ENCODE results near the gene PITPNM3.

PITPNM3 gene

DNA sequence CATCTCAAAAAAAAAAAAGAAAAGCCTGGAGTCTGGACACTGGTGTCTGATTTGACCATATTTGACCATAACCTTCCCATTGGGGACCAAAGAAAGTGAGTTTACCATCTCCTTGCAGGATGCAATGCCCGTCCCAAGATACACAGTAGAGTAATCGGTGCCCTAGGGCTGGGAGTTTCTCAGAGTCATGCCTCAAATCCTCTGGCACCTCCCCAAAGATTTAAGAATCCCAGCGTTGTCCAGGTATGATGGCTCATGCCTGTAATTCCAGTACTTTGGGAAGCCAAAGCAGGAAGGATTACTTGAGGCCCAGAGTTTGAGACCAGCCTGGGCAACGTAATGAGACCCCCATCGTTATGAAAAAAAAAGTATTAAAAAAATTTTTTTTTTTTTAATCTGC is 5.0 kb downstream of the PITPNM3 start:
- no peak for DNase-seq

DNA sequence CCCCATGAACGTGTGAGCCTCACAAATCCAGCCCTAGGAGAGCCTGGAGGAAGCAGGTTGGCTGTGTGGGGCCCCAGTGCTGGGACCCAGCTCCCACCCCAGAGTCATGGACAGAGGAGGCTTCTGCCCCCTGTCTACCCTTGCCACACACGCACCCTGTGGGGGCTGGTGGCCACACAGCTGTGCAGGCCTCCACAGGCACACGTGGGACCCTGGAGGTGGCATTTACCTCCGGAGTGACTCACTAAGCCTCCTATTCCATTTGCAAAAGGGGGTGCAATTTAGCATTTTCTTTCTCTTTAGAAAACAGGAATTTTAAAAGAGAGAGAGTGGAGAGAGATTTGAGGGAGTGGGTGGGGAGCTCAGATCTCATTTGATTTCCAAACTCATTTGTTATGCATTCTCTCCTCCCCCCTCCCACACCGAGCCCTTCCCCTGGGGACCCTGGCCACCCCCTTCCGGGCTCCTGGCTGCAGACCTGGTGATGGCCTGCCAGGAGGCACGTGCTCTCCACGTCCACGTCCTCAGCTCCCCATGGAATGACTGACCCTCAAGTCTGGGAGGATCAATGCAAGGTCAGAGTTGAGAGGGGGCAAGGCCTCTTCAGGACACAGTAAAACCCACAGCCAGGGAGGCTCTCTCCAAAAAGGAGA is 6.8 kb downstream of the PITPNM3 start:
- DNase-seq = no peak

DNA sequence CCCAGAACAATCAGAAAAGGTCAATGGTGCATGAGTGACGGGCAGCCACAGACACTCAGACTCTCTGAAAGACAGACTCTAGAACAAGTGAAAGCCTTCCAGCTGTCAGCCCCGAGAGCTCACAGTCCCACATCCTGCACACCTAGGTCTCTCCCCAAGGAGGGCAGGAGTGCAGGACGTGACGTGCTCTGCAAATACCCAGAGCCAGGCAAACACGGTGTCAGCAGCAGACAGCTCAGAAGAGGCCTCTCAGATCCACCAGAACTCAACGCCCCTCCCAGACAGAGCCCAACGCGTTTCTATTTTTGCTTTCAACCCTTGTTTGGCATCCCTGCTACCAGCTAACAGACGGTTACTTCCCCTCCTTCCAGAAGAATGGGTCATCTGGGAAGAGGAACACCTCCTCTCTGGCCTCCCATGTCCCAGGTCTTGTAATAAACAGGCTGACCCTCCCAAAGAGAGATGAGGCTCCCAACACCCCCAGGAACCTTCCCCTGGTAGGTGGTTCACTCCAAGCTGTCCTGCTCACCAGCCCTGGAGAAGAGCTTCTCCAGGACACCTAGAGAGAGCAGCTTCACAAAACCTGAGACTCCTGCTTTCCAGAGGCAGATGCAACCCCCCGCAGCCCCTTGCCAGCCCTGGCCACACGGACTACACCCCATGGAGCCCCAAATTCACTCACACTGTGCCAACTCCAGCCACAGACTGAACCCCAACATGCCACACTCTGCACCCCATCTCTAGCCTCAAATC is 7.6 kb downstream of the PITPNM3 start:
- no peak for DNase-seq

DNA sequence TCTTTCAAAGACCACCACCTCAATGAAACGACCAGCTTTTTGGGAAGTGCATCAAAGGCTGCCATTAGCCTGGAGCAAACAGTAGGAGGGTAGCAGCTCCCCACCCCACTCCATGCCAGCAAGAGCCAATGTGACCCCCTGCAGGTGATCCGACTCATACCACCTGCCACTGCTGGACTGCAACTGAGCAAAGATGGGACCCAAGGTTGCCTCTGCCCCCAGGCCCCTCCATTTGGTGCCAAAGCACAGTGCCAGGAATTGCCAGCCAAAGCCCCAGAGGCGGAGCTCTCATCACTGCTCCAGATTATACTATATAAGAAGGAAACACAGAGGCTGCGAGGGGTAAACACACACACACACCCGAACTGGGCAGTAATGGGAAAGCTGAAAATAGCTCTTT is 8.3 kb downstream of the PITPNM3 start:
- no peak for DNase-seq

DNA sequence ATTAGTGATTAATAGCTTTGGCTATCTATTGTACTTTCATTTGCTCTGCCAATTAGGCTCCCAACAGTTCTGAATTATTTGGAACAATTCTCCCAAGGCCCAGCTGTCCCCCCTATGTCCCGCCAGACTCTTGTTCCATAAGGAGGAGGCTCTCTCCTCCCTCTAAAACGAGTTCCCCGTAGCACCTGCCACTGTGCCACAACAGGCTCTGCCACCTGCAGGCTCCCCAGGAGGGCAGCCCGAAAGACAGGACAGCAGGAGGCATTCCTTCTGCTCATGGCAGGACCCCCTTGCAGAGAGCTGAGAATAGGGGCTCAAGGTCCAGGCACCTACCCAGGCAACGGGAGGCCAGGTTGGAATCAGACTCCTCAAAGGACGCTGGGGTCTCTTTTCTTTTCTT is 9.0 kb downstream of the PITPNM3 start:
- no peak for DNase-seq

DNA sequence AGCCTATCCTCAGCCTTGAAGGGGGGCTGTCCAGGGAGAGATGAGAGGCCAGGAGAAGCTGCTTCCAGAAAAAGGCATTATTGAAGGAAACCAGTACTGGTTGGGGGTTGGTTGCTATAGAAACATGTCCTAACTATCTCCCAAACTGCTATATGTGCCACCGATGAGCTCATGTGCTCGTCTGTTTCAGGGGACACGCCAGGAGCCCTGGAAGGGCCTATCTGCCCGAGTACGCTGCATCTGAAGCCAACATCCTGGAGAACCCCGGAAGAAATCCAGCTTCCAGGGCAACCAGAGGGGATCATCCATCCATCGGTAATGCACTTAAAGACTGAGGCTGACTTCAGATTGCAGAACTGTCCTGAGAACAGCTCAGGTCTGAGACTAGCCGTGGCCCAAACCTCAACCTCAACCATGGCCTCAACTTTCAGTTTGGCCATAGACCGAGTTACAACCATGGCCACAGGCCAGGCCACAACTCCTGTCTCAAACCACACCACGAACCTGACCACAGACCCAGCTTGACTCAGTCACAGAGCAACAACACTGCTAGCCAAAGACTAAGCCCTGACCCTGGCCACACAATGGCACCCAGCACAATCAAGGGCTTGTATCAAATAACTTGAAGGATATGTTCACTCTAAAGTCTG is 10.2 kb downstream of the PITPNM3 start:
- no peak for DNase-seq

DNA sequence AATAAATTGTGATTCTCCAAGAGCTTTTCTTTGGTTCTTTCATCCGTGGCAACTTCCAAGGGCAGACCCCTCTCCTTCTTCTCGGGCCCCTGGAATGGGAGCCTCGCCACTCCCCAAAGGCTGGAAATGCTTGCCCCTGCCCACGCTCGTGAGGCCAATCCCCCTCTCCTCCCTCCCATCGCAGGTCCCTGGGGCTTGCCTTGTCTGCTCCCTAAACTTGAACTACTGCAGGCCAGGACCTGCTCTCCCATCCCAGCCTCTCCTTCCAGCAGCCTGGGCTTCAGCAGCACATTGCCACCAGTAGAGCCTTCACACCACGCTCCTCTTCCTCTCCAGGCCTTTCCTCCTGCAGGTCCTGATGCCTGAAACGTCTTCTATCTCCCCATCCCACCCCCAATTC is 11.1 kb downstream of the PITPNM3 start:
- no peak for DNase-seq

DNA sequence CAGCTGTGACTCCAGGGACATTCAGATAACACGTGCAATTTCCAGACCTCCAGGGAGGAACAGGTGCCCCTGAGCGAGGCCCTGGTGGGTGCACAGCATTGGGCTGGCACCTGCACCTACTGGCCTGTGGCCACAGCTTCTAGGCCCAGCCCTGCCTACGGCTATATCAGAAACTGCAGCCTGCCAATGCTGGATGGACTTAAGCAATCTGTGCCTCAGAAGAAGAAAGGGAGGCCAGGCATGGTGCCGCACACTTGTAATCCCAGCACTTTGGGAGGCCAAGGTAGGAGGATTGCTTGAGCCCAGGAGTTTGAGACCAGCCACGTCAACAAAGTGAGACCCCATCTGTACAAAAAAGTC is 12.4 kb downstream of the PITPNM3 start:
- no peak for DNase-seq

DNA sequence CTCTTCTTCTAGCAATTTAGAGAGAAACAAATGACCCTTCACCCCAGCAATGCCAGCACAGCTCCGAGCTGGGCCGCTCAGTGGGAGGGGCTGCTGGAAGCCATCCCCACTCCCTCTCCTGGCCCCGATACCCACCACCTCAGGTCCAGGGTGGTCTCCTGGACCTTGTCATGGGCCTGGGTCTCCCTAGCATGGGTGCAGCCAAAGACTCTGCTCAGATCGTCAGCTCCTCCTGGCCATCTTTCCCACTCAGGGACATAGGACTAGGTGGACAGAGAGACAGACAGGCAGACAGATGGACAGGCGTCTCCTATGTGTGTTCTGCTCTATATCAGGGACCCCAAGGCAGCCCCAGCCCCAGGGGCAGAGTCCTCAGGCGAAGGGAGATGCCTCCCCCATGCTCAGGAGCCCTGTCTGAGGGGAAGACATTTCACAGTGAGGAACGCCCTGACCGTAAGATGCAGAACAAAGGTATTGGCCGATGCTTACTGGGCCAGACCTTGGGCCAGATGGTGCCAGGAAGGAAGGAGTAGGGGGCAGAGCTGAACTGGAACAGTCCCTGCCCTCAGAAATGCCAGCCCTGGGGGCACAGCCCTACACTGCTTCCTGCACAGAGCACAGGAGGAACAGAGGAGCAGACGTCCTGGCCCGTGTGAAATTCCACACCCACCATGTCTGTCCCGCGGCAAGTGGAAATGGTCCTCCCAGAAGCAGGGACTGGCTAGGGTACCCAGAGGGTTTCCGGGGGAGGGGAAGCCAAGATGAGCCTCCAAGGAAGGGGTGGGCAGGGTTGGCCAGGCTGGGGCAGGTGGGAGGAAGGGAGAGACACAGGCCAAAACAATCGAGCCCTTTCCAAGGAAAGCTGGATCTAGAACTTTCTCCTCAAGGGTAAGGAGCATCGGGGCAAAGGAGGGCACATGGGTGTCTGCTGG is 13.0 kb downstream of the PITPNM3 start:
- no peak for DNase-seq

DNA sequence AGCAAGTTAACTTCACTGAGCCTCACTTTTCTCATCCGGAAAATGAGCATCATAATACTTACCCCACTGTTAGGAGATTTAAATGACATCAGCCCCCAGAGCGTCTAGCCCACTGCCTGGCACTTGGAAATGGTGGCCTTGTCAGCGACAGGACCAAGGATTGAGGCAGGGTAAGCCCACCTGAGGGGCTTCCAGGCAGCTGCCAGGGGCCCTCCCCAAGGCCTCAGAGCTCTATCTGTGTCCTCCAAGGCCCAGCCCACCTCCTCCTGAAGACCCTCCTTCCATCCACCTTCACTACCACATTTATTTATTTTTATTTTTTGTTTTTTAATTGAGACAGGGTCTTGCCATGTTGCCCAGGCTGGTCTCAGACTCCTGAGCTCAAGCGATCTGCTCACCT is 13.8 kb downstream of the PITPNM3 start:
- no peak for DNase-seq

DNA sequence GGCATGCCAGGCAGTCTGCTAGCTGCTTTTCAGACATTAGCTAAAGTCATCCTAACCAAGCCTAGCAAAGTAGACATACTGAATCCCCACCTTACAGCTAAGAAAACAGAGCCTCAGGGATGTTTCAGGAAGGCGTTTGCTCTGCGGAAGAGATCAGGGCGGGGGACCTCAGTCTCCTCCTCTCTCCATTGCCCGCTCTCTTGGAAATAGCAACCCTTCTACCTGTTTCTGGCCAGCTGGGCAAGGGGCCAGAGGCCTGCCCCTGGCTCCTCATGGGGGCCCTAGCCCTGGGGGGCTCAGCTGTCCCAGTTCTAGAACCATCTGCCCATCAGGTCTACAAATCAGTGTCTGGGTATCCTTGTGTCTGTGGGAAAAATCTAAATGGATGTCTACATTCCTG is 14.5 kb downstream of the PITPNM3 start:
- no peak for DNase-seq

DNA sequence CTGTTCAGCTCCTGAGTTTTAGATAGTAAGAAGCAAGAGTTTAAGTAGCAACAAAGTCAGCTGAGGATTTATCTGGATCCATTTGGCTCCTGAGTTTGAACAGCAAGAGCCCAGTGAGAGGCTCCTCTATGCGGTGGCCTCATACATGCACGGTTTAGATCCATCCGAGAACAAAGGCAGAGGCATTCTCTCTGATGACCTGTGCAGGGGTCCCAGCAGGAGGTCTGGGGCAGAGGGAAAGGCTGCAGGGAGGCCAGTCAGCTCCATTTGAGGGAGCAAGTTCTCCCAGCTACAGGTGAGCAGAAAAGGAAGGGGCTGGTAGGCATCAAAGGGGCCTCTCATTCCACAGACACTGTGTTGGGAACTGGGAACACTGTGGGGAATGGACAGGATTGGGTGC is 16.5 kb downstream of the PITPNM3 start:
- no peak for DNase-seq

DNA sequence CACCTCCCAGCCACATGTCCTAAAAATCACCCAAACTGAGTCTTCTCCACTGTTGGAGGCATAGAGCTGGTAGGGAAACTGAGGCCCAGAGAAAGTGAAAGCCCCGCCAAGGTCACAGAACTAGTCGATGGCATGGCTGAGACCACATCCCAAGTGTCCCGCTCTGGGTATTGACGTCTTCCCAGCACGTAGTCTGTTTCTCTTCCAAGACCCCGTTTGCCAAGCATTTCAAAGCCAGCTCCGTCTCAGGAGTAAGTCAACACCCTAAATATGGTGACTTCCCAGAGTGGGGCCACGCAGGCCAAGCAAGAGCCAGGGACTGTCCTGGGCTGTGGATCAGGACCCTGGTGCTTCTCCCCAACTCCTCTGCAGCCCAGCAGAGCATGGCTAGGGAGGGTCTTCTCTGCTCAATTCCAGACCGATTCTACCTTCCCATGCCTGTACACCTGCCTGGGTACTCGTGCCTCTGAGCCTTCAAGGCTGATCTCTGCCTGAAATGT is 19.7 kb downstream of the PITPNM3 start:
- no peak for DNase-seq

DNA sequence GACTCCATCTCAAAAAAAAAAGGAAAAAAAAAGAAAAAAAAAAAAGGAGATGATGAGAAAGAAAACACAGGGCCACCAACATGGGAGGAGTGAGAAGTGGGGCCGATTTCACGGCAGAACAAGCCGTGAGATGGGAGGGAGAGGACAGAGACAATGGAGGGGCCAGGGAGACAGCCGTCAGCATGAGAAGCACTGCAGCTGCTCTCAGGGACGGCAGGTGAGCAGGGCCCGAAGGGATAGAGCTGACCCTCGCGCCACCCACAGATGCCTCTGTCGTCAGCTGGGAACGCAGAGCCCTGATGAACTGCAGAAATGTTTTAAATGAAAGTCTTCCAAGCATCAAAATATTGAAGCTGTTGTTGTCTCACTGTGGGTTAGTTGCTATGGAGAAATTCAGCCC is 20.3 kb downstream of the PITPNM3 start:
- no peak for DNase-seq

DNA sequence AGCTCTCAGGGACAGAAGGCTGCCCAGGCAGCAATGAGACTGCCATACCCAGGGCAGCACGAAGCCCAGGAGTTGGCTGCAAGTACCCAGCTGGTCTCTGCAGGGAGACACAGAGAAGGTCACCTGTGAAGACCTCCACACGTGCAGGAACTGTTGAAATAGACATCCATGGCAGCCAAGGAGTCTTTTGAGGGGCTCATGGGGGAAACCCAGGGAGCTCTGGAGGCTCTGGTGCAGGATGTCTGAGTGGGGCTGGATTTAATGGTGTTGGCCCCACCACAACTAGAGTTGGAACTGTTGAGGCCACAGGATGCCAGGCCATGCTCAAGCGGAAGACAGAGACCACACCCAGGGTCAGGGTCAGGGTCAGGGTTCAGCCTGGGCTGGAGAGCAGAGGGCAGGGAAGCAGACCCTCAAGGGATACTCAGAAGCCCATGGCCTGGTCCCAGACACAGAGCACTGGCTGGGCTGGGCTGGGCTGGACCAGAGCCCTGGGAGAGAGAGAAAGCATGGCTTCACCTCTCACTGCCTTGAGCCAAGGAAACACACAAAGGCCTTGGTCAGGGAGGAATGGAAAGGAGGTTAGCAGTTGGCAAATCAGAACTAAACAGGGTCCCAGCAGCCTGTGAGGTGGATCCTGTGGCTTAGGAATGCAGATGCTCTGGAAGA is 21.4 kb downstream of the PITPNM3 start:
- no peak for DNase-seq

DNA sequence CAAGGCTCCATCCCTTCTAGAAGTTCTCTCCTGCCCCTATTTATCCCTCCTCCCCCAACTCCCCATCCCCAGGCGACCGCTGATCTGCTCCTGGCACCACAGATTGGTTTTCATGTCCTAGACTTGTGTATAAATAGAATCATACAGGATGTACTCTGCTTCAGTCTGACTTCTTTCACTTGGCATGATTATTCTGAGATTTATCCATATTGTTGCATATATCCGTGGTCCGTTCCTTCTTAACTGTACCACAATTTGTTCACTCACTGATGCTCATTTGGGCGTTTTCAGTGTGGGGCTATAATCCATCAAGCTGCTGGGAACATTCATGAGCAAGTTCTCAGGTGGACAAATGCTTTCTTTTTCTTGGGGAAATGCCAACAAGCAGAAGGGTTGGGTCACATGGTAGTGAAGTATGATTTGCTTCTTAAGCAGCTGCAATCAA is 23.9 kb downstream of the PITPNM3 start:
- DNase-seq = no peak

DNA sequence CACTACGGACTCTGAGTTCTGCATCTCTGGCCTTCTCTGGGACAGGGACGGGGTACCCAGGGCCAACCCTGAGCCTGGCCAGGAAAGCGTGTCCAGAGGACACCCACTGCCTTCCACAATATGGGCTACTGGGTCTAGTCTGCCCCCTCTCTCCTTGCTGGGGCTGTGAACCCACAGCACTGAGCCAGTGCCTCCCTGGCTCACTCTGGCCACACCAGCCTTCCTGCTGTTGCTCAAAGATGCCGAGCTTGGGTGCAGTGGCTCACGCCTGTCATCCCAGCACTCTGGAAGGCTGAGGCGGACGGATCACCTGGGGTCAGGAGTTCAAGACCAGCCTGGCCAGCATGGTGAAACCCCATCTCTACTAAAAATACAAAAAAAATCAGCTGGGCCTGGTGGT is 24.8 kb downstream of the PITPNM3 start:
- no peak for DNase-seq

DNA sequence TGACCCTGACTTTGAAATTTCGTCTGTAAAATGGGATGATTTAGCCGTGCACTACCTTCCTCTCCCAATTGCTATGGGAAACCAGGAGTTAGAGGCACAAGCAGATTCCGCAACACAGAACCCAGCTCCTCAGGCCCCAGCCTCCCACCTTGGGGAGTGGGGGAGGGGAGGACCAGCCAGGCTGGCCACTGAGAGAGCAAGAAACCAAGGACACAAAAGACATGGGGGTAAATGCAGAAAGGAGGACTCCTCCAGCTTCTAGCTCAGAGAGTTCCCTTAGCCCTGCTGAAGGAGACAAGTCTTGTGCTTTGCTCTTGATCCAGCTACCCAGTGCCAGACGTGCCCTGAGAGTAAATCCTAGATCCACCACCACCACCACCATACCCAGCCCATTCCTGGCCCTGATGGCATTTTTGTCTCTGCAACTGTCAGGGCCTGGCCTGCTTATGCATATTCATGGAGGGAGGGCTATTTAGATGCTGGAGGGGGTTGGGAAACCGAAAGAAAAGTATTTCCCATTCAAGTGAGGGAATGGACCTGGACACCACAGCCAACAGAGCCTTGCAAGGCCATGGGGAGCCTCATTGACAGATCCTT is 25.9 kb downstream of the PITPNM3 start:
- DNase-seq = no peak

DNA sequence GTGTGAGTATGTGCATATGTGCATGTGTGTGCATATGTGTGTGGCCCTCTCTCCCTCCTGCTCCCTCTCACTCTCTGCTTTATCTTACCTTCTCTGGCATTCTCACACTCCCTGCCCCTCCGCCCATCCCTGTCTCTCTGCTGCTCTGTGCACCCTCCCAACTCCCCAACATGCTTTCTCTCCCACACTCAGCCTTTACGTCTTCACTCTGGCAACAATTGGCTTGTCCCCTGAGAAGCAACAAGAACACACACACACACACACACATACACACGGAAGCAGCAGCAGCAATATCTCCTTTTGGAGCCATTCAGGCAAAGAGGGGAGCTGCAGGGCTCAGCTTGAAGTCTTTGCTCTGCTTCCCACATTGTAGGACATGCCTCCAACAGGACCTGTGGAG is 27.8 kb downstream of the PITPNM3 start:
- DNase-seq = no peak

DNA sequence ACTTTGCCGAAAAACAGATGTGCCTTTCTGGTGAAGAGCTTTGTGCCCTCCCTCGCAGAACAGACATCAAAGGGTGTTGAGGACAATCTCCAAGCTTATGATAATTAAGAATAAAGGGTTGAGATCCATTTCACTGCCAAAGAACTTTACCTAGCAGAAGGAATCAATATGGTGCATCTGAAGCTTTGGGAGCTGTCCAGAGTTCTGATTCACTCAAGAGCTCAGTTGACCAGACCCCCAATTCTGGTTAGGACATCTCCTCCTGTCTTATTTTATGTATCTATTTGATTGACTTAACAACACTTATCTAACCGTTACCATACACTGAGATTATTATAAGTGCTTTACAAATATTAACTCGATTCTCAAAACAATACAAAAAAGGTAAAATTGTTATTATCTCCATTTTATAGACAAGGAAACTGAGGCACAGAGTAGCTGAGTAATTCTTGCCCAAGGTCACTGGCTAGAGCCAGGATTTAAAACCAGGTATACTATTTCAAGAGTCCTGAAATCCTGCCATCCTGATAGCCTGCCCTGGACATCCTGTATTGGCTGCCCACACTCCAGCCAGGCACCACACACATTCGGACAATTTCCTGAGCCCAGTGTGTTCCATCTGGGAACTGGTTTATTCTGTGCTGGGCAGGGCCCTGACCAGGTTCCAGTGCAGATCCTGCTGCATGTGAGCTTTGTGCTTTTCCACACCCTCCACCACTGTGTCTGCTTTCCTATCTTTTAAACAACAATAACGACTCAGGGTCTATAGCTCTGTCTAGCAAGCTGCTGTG is 29.8 kb downstream of the PITPNM3 start:
- no peak for DNase-seq

DNA sequence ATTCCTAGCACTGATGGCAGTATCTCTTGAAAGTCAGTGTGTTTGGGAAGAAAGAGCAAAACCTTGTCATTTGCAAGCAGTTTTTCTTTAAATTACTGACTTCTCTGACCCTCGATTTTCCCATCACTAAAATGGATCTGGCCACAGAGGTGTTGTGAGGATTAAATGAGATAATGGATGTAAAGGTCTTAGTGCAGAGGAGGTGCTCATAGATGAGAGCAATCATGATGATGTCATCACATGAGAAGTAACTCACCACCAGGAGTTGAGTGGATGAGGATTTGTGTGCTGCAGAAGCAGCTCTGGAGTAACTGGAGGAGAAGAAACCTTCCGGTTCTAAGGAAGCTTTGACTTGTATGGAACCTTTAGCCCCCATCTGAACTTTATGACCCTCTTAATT is 30.6 kb downstream of the PITPNM3 start:
- DNase-seq = no peak
